ENCODE results near the gene NOS1AP.

NOS1AP gene

GRCh38 chr1:162372159-162373071, 302.9 kb downstream of the NOS1AP start:
- no peak for DNase-seq

GRCh38 chr1:162373072-162373427, 303.6 kb downstream of the NOS1AP start:
- DNase-seq = no peak

DNA sequence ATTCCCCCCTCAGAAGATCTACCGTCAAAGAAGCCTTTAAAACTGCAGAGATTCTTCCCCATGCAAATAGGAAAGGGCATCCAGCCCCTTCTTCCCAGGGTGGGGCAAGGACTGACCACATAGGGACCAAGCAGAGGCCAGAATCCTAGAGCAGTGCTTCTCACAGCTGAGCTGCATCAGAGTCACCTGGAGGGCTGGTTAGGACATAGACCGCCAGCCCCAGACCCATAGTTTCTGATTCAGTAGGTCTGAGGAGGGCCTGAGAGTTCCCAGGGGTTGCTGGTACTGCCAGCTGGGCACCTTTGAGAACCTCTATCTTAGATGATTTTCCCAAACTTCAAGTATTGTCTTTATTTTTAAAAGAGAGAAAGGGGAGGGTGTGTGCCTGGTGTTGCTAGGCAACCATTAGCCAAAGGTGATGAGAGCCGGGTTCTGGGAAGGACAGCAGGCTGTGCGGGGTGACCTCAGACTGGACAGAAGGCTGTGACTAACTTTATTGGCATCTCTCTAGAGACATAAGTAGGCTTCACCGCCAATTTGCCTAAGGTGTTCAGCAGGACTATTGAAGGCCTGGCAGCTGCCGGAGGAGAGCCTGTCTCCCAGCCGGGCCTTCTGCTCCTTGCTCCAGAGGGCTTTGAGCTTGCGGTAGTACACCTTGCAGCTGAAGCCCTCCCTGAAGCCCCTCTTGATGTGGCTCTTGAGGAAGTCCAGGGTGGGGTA, 304.2 kb downstream of the NOS1AP start:
- DNase-seq = no peak

DNA sequence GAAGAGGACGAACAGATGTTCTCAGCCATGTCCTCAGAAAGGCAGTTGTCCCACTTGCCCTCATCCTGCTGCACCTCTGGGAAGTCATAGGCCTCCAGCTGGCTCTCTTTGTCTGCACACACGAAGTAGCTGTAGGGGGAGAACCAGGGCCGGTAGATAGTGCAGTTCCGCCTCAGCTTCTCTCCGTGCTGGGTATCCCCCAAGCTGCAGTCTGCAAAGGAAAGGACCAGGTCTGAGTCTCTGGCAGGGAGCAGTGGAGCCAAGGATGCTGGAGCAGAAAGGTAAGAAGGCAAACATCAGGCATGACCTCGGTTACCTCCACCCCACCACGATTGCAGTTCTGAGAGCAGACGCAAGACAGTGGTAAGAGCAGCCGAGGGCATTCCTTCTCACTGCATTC, 304.9 kb downstream of the NOS1AP start:
- no peak for DNase-seq

DNA sequence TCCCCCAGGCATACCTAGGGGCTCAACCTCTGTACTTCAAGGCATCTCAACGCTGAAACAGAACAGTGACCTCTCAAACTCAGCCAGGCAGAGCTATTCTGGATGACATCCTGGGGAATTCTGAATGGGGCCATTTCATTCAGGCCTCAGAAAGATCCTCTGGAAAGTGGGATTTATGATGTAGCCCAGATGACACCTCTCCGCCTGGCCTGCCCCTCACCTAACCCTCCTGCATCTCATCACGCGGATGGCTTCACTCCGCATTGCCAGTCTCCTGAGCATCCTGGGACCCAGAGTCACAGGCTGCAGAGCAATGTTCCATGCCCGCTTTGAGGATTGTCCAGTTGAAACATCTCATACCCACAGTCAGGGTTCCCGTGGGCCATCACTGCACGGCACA, 306.0 kb downstream of the NOS1AP start:
- DNase-seq = no peak

DNA sequence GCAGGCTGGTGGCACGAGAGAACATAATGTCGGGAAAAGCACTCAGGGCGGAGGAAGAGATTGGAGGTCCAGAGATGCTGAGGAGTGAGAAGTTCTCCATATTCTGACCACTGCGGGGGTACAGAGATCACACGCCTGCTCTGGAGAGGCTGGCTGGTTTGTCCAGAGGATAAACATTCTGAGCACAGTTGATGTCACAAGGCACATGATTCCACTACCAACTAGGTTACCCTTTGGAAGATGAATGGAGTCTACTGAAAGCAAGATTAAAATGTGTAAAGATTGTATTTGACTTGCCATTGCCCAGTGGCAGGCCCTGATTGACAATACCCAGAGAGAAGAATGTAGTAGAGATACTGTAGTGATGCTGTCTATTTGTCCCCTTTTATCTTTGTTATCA, 307.2 kb downstream of the NOS1AP start, which contains the start of gene SPATA46:
SPATA46 (minus strand) TSS at position 164 of the 400 bp plus-strand sequence; CDS start at position 100, 64 bp downstream.
- DNase-seq = no peak

- no peak for DNase-seq
Measured at GRCh38 chr1:162380061-162380846, 310.8 kb downstream of the NOS1AP start.

DNA sequence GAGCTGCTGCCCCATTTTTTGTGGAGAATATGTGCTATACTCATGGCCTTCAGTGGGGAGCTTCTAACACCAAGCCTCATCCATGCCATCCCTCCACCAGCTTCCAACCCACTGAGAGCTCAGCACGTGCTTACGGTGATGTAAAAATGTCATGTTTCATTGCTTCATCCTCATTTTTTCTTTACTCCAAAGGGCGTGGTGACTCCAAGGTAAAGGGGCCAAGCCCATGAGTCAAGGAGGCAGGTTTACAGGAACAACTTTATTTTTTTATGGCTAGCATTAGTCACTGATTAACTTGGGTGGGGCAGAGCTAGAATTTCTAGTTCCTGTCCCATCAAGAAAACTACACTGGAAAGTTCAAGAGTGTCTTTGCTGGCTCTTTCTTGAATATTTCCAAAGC, 311.9 kb downstream of the NOS1AP start, which contains the start of gene C1orf226:
C1orf226 (plus strand) TSS at position 346 of the 400 bp plus-strand sequence. CDS start 174 bp downstream, outside the sequence.
- DNase-seq = no peak

DNA sequence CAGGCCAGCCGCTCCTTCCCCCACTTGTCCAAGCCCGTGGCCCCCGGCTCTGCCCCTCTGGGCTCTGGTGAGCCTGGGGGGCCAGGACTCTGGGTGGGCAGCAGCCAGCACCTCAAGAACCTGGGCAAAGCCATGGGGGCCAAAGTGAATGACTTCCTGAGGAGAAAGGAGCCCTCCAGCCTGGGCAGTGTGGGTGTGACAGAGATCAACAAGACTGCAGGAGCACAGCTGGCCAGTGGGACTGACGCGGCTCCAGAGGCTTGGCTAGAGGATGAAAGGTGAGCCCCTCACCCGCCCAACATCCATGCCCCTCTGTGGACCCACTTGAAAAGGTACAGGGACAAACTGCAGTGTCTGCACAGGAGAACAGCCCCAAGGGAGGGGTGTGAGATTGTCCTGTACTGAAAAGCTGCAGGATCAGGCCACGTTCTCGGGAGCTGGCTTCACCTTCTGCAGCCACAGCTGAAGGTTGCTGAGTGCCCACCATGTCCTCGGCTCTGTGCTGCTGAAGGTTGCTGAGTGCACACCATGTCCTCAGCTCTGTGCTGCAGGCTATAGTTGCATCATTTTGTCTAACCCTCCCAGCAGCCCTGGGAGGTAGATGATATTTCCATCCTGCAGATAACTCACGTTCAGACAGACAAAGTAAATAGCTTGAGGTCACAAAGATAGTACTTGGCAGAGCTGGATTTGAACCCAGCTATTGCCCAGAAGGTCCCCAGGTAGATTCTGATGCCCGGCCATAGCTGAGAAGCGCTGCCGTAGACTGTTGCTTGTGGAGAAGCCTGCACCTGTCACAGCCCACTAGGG, 312.7 kb downstream of the NOS1AP start:
- DNase-seq = no peak

DNA sequence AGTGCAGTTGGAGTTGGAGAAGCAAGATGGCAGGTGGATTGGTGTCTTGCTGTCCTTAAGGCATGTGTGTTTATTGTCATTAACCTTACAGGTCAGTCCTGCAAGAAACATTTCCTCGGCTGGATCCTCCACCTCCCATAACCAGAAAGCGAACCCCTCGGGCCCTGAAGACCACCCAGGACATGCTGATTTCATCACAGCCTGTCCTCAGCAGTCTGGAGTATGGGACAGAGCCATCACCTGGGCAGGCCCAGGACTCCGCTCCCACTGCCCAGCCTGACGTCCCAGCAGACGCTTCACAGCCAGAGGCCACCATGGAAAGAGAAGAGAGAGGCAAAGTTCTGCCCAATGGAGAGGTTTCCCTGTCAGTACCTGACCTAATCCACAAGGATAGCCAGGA, 313.6 kb downstream of the NOS1AP start:
- no peak for DNase-seq

GRCh38 chr1:162383516-162383915, 314.0 kb downstream of the NOS1AP start:
- no peak for DNase-seq

GRCh38 chr1:162384116-162384515, 314.6 kb downstream of the NOS1AP start:
- no peak for DNase-seq

DNA sequence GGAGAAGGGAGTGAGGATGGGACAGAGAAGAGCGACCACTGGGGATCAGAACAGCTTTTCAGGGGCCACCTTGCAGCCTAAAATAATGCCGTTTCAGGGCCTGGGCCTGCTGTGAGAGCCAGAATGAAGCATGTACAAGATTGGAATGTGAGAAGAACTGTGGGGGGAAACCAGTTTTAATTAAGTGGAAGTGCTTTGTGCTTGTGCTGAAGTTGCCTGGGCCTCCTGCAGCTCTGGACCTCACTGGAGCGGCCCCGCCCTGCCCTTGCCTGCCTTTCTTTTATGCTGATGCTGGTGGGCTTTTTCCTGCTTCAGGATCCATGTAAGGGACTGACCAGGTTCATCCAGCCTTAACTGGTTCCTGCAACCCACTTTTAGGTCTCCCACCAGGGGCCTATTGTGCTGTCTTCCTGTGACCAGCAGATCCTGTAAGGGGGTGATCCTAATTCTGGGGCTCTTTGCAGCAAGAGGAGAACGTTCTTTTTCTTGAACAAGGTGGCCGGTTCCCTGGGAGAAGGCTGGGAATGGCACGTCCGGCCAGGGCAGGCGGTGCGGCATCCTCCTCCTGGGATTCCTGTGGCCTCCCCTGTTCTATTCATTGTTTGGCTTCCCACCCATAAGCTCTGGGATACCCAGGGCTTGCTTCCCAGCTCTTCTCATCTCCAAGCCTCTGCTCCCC, 315.2 kb downstream of the NOS1AP start:
- no peak for DNase-seq

DNA sequence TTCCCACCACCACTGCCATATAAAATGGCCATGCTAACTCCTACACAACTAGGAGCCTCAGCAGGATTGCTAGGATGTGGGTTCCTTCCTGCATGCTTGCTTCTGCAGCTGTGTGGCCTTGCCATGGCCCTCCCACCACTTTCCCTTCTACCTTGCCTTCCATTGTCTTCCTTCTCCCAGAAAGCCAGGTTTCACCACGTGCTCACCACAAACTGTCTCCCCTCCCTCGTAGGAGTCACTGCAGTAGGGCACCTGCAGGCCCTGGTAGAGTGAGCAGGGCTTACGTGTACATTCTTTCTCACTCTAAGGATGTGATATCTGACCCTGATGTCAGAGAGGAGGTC, 315.8 kb downstream of the NOS1AP start:
- no peak for DNase-seq

DNA sequence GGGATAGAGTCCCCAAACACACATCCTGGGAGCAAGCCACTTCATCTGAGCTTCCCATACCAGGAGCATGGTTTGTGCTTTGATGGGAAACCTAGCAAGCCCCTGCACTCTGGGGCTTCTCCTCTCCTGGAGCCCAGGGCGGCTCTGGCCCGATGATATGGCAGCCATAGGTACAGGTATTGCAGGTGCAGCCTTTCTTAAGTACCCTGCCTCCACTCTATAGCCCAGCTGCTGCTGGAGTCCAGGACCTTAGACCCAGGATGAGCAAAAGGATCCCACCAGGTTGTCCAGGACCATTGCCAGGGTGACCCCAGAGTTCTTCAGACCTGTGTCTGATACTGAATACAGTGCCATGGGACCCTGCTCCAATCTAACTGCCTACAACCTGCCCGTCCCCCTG, 316.2 kb downstream of the NOS1AP start:
- DNase-seq = no peak

DNA sequence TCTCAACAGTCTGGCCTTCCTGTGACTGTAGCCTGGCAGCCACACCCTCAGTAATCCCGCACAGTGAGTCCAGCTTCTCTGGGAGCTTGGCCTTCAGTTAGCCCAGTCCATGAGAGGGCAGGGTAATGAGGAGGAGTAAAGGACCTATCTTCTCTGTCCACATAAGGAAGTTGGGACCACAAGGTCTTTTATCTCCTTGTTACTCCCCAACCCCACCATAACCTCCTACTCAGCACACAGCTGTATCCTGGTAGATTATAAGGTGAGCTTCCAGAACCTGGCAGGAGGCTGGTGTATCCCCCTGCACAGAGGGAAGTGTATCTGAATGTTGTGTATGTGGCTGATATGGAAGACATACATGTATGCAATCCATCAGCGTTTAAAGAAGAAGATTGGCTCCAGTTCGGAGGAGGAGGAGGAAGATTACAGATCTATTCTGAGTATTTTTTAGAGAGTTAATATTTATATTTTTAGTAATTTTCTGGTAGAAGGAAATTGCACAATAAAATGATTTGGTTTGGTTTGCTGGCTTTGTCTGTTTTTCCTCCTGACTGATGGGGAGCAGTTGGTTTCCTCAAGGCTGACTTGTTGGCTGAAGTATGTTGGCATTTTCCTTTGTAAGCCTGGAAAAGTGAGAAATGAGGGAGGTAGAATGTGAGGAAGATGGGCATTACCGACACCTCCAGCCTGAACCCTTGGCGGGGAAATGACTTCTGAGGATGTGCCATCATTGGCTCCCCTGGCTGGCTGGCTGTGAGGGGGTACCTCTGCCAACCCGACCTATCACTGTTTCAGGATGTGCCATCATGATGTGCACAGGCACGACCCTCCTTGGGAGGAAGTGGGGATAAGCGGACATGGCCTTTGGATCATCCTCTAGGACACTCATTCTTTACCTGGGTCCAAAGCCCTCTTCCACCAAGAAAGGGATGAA, 317.1 kb downstream of the NOS1AP start:
- DNase-seq = no peak

GRCh38 chr1:162387226-162388082, 318.0 kb downstream of the NOS1AP start:
- no peak for DNase-seq

- no peak for DNase-seq
Measured at GRCh38 chr1:162388083-162388594, 318.6 kb downstream of the NOS1AP start.

- DNase-seq = no peak
Measured at GRCh38 chr1:162388615-162389014, 319.1 kb downstream of the NOS1AP start.
